Measurements from ENCODE around the gene DEFB118.
"Not testable (repeated sequence)": the region's sequence is repeated elsewhere in the genome, so short reads cannot be mapped to it uniquely, and the experiment has no call there.

The DEFB118 gene

GRCh38 chr20:31368301-31368700, at the start of gene DEFB118:
TSS of gene DEFB118 (plus strand) at chr20:31368601. CDS start at chr20:31368651, 50 bp downstream.
- in situ Hi-C loops (cut with HindIII; ENCODE audit: low pct_unique_long_range_greater_than_20kb, low sequenced_read_pairs), result no loop called here
- no peak for DNase-seq (ENCODE audit: low read depth in 1 of 2, low spot score in 1 of 2)
- no peak for TF ChIP-seq JUND (IDR thresholded peaks at IDR 0.05; ENCODE audit: low read depth)

DNA sequence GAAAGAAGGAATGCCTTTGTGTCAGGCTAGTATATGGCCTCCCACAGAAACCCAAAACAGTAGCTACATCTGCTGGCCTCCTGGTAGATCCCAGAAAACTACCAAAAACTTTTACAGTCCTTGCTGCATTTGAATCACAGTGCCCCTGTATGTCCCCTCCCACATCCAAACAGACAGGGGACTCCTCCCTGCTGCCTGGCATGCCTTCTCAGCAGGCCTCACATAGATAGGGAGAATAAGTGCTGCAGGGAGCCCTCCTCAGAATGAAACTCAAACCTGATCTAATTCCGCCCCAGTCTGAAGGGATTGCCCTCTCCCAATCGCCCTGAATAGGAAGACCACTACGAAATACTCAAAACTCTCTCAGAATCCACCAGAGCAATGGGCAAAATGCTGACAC, 45.9 kb upstream of the DEFB118 start:
- TF ChIP-seq JUND (IDR thresholded peaks at IDR 0.05; ENCODE audit: low read depth), result no peak
- no peak for DNase-seq (ENCODE audit: low read depth in 1 of 2, low spot score in 1 of 2)
- in situ Hi-C loops (cut with HindIII; ENCODE audit: low pct_unique_long_range_greater_than_20kb, low sequenced_read_pairs), result no loop called here

DNA sequence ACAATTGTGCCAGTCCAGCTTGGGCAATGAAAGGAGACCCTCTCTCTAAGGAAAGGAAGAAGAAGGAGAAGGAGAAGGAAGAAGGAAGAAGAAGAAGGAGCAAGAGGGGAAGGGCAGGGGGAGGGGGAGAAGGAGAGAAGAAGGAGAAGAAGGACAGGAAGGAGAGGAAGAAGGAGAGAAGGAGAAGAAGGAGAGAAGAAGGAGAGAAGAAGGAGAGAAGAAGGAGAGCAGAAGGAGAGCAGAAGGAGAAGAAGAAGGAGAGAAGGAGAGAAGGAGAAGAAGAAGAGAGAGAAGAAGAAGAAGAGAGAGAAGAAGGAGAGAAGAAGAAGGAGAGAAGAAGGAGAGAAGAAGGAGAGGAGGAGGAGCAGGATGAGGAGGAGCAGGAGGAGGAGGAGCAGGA, 37.5 kb upstream of the DEFB118 start:
- TF ChIP-seq JUND (IDR thresholded peaks at IDR 0.05; ENCODE audit: low read depth), result no peak
- in situ Hi-C loops (cut with HindIII; ENCODE audit: low pct_unique_long_range_greater_than_20kb, low sequenced_read_pairs), result no loop called here
- DNase-seq (ENCODE audit: low read depth in 1 of 2, low spot score in 1 of 2), result no peak

DNA sequence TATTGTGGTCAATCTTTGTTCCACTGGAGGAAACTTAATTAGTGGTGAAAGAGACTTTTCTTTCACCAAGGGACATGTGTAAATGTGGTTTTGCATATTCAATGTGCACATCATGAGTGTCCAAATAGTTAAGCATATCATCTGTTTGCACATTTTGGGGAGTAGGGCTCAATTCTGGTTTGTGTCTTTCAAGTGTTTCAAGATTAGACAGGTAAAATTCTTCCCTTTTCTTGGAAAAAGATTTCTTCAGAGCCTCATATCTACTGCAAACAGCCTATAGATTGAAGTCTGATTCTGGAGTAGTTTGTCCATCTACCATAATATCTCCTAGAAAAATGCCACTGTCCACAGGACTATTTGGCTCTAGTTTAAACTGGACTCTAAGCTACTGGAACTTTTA, 26.9 kb upstream of the DEFB118 start:
- in situ Hi-C loops (cut with HindIII; ENCODE audit: low pct_unique_long_range_greater_than_20kb, low sequenced_read_pairs), result no loop called here
- no peak for DNase-seq (ENCODE audit: low read depth in 1 of 2, low spot score in 1 of 2)
- TF ChIP-seq JUND (IDR thresholded peaks at IDR 0.05; ENCODE audit: low read depth), result no peak

- in situ Hi-C loops (cut with HindIII; ENCODE audit: low pct_unique_long_range_greater_than_20kb, low sequenced_read_pairs), result no loop called here
- no peak for DNase-seq (ENCODE audit: low read depth in 1 of 2, low spot score in 1 of 2)
- no peak for TF ChIP-seq JUND (IDR thresholded peaks at IDR 0.05; ENCODE audit: low read depth)
Observed at GRCh38 chr20:31355981-31356380, 12.4 kb upstream of the DEFB118 start.

DNA sequence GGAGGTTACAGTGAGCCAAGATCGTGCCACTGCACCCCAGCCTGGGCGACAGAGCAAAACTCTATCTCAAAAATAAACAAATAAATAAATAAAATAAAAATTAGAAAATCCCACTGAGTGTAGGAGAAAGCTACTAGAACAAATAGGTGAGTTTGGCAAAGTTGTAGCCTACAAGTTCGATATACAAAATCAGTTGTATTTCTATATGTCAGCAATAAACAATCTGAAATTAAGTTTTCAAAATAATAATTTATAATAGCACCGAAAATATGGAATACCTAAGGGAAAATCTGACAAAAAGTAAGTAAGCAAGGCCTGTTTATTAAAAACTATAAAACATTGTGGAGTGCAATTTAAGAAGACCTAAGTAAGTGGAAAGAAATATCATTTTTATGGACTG, 5.1 kb upstream of the DEFB118 start:
- TF ChIP-seq JUND (IDR thresholded peaks at IDR 0.05; ENCODE audit: low read depth), result no peak
- no peak for DNase-seq (ENCODE audit: low read depth in 1 of 2, low spot score in 1 of 2)
- in situ Hi-C loops (cut with HindIII; ENCODE audit: low pct_unique_long_range_greater_than_20kb, low sequenced_read_pairs), result no loop called here

GRCh38 chr20:31364272-31364671, 4.1 kb upstream of the DEFB118 start:
- DNase-seq (ENCODE audit: low read depth in 1 of 2, low spot score in 1 of 2); in situ Hi-C loops (cut with HindIII; ENCODE audit: low pct_unique_long_range_greater_than_20kb, low sequenced_read_pairs): not testable (repeated sequence)

- TF ChIP-seq JUND (IDR thresholded peaks at IDR 0.05; ENCODE audit: low read depth), result no peak
- in situ Hi-C loops (cut with HindIII; ENCODE audit: low pct_unique_long_range_greater_than_20kb, low sequenced_read_pairs), result no loop called here
- DNase-seq (ENCODE audit: low read depth in 1 of 2, low spot score in 1 of 2), result no peak
Observed at GRCh38 chr20:31374346-31374745, 5.9 kb downstream of the DEFB118 start.

GRCh38 chr20:31390490-31390889, 22.1 kb downstream of the DEFB118 start, which contains the start of gene DEFB119:
TSS of gene DEFB119 (minus strand) at chr20:31390590. CDS start at chr20:31390483, 107 bp downstream.
- no peak for TF ChIP-seq JUND (IDR thresholded peaks at IDR 0.05; ENCODE audit: low read depth)
- in situ Hi-C loops (cut with HindIII; ENCODE audit: low pct_unique_long_range_greater_than_20kb, low sequenced_read_pairs), result no loop called here
- no peak for DNase-seq (ENCODE audit: low read depth in 1 of 2, low spot score in 1 of 2)

DNA sequence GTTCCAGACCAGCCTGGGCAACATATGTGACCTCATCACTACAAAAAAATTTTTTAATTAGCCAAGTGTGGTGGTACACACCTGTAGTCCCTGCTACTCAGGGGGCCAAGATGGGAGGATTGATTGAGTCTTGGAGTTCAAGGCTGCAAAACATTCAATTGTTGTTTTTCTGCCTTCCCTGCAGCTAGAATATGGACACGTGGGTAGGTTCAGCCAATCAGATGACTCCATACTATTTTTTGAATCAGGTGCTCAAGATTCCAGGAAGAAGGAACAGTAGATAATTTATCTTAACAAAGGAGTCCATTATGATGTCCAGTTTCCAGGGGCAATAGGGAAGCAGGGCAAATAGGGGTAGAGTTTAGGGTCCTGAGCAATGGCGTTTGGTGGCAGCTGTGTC, 24.4 kb downstream of the DEFB118 start:
- no peak for DNase-seq (ENCODE audit: low read depth in 1 of 2, low spot score in 1 of 2)
- no peak for TF ChIP-seq JUND (IDR thresholded peaks at IDR 0.05; ENCODE audit: low read depth)
- in situ Hi-C loops (cut with HindIII; ENCODE audit: low pct_unique_long_range_greater_than_20kb, low sequenced_read_pairs), result no loop called here

- in situ Hi-C loops (cut with HindIII; ENCODE audit: low pct_unique_long_range_greater_than_20kb, low sequenced_read_pairs), result no loop called here
- TF ChIP-seq JUND (IDR thresholded peaks at IDR 0.05; ENCODE audit: low read depth), result no peak
- DNase-seq (ENCODE audit: low read depth in 1 of 2, low spot score in 1 of 2), result no peak
Observed at GRCh38 chr20:31394900-31395299, 26.5 kb downstream of the DEFB118 start.

GRCh38 chr20:31403886-31404285, 35.5 kb downstream of the DEFB118 start:
- in situ Hi-C loops (cut with HindIII; ENCODE audit: low pct_unique_long_range_greater_than_20kb, low sequenced_read_pairs), result no loop called here

GRCh38 chr20:31406115-31406514, 37.7 kb downstream of the DEFB118 start, which contains the start of gene DEFB121:
TSS of gene DEFB121 (minus strand) at chr20:31406215. CDS start at chr20:31406152, 63 bp downstream.
- in situ Hi-C loops (cut with HindIII; ENCODE audit: low pct_unique_long_range_greater_than_20kb, low sequenced_read_pairs), result no loop called here
- TF ChIP-seq JUND (IDR thresholded peaks at IDR 0.05; ENCODE audit: low read depth), result no peak
- no peak for DNase-seq (ENCODE audit: low read depth in 1 of 2, low spot score in 1 of 2)

More at GRCh38 chr20:31403886-31404285, 35.5 kb downstream of the DEFB118 start:
- TF ChIP-seq JUND (IDR thresholded peaks at IDR 0.05; ENCODE audit: low read depth), result no peak
- no peak for DNase-seq (ENCODE audit: low read depth in 1 of 2, low spot score in 1 of 2)

DNA sequence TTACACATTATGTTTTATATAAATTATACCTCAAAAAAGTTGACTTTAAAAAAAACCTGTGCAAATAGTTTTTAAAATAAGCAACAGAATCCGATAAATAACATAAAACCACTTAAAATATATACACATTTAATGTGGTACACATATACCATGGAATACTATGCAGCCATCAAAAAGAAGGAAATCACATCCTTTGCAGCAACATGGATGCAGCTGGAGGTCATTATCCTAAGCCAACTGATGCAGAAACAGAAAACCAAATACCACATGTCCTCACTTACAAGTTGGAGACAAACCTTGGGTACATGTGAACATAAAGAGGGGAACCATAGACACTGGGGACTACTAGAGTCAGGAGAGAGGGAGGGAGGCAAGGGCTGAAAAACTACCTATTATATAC, 41.6 kb downstream of the DEFB118 start:
- DNase-seq (ENCODE audit: low read depth in 1 of 2, low spot score in 1 of 2), result no peak
- TF ChIP-seq JUND (IDR thresholded peaks at IDR 0.05; ENCODE audit: low read depth), result no peak
- in situ Hi-C loops (cut with HindIII; ENCODE audit: low pct_unique_long_range_greater_than_20kb, low sequenced_read_pairs), result no loop called here
